SIG-M5 treated with dmso at 0.1 percent for 504 hours (cell line): ENCODE measurements around the gene NAALADL2.
"Not testable (repeated sequence)": the region's sequence is repeated elsewhere in the genome, so short reads cannot be mapped to it uniquely, and the experiment has no call there.

ENCODE experiments used
- DNase-seq: peaks from one replicate; lab custom pipeline; 2025; ENCODE audit not compliant: unreplicated experiment; lab: John Stamatoyannopoulos, UW

NAALADL2 gene

GRCh38 chr3:175469124-175469523 lies 610.0 kb downstream of the NAALADL2 start:
- no peak for DNase-seq

- DNase-seq = no peak
Measured at GRCh38 chr3:175475765-175476164, 616.6 kb downstream of the NAALADL2 start.

GRCh38 chr3:175476489-175476888 lies 617.4 kb downstream of the NAALADL2 start:
- DNase-seq = no peak

GRCh38 chr3:175477651-175478224 lies 618.6 kb downstream of the NAALADL2 start:
- DNase-seq = no peak

- no peak for DNase-seq
Measured at GRCh38 chr3:175478301-175478700, 619.2 kb downstream of the NAALADL2 start.

- no peak for DNase-seq
Measured at GRCh38 chr3:175479175-175479574, 620.0 kb downstream of the NAALADL2 start.

GRCh38 chr3:175479800-175480199 lies 620.7 kb downstream of the NAALADL2 start:
- DNase-seq = no peak

GRCh38 chr3:175484666-175485065 lies 625.5 kb downstream of the NAALADL2 start:
- no peak for DNase-seq

- no peak for DNase-seq
Measured at GRCh38 chr3:175485436-175485835, 626.3 kb downstream of the NAALADL2 start.

- DNase-seq = no peak
Measured at GRCh38 chr3:175486255-175486654, 627.1 kb downstream of the NAALADL2 start.

- DNase-seq = no peak
Measured at GRCh38 chr3:175489406-175489805, 630.3 kb downstream of the NAALADL2 start.

- no peak for DNase-seq
Measured at GRCh38 chr3:175493301-175493700, 634.2 kb downstream of the NAALADL2 start.

GRCh38 chr3:175495331-175495730 lies 636.2 kb downstream of the NAALADL2 start:
- DNase-seq = no peak

GRCh38 chr3:175502155-175502554 lies 643.0 kb downstream of the NAALADL2 start:
- DNase-seq = no peak

- no peak for DNase-seq
Measured at GRCh38 chr3:175511219-175511785, 652.2 kb downstream of the NAALADL2 start.

- no peak for DNase-seq
Measured at GRCh38 chr3:175512700-175513099, 653.6 kb downstream of the NAALADL2 start.

- no peak for DNase-seq
Measured at GRCh38 chr3:175518459-175518858, 659.3 kb downstream of the NAALADL2 start.

- DNase-seq = no peak
Measured at GRCh38 chr3:175521406-175521805, 662.3 kb downstream of the NAALADL2 start.

- DNase-seq = no peak
Measured at GRCh38 chr3:175526191-175526590, 667.1 kb downstream of the NAALADL2 start.

GRCh38 chr3:175526609-175527280 lies 667.6 kb downstream of the NAALADL2 start:
- no peak for DNase-seq

- DNase-seq = not testable (repeated sequence)
Measured at GRCh38 chr3:175528693-175529092, 669.6 kb downstream of the NAALADL2 start.

- DNase-seq = no peak
Measured at GRCh38 chr3:175535351-175535750, 676.2 kb downstream of the NAALADL2 start.

- DNase-seq = no peak
Measured at GRCh38 chr3:175546115-175546514, 687.0 kb downstream of the NAALADL2 start.
